Mesenchymal stem cell (in vitro differentiated cells and primary cell): Measurements from ENCODE around the gene GAL3ST3.

Experiments used
- DNase-seq: peaks from one replicate; pipeline ENCODE4 v3.0.0-alpha.2; 2013
- H2AFZ ChIP-seq: one replicate; pipeline ENCODE4 v1.6.1; 2013; ENCODE audit warnings: low read depth, mild to moderate bottlenecking, control low read depth, inconsistent platforms, low read length, moderate library complexity
- H2AK5ac ChIP-seq: 2 replicates; pipeline ENCODE4 v1.6.1; 2013; ENCODE audit warnings: low read length, moderate library complexity, mild to moderate bottlenecking, inconsistent platforms; ENCODE audit not compliant: severe bottlenecking
- H2BK120ac ChIP-seq: one replicate; pipeline ENCODE4 v1.6.1; 2013; ENCODE audit warnings: low read depth, mild to moderate bottlenecking, inconsistent platforms, low read length, moderate library complexity
- H2BK12ac ChIP-seq, 2 experiments: one replicate each; pipeline ENCODE4 v1.6.1; 2013; ENCODE audit warnings: inconsistent platforms in 2 of 2, low read length in 2 of 2, mild to moderate bottlenecking in 2 of 2, moderate library complexity in 2 of 2, control low read depth in 1 of 2
- H2BK15ac ChIP-seq: one replicate; pipeline ENCODE4 v1.6.1; 2013; ENCODE audit warnings: mild to moderate bottlenecking, low read depth, inconsistent platforms; ENCODE audit not compliant: poor library complexity, severe bottlenecking
- H2BK5ac ChIP-seq: 2 replicates; pipeline ENCODE4 v1.6.1; 2013; ENCODE audit warnings: low read depth, mild to moderate bottlenecking, low read length, control low read depth, inconsistent platforms; ENCODE audit not compliant: poor library complexity, severe bottlenecking
- H3K14ac ChIP-seq, 2 experiments: one replicate each; pipeline ENCODE4 v1.6.1; 2013; ENCODE audit warnings: inconsistent platforms in 2 of 2, low read length in 2 of 2, control low read depth in 1 of 2, mild to moderate bottlenecking in 1 of 2, moderate library complexity in 1 of 2
- H3K18ac ChIP-seq, 2 experiments: one replicate each; pipeline ENCODE4 v1.6.1; 2013; ENCODE audit warnings: inconsistent platforms in 2 of 2, low read length in 2 of 2, control low read depth in 1 of 2, low read depth in 1 of 2, mild to moderate bottlenecking in 1 of 2
- H3K23ac ChIP-seq, 2 experiments: one replicate each; pipeline ENCODE4 v1.6.1; 2013; ENCODE audit warnings: inconsistent platforms in 2 of 2, low read length in 2 of 2, mild to moderate bottlenecking in 2 of 2, moderate library complexity in 2 of 2, control low read depth in 1 of 2
- H3K27ac ChIP-seq: 2 replicates; pipeline ENCODE4 v1.5.1; 2013; ENCODE audit warnings: mild to moderate bottlenecking, moderate library complexity, low read length, control low read depth, inconsistent platforms; ENCODE audit not compliant: poor library complexity, severe bottlenecking
- H3K27me3 ChIP-seq, 2 experiments: 2 replicates each; pipeline versions ENCODE4 v1.6.1 to v1.7.0; 2013; ENCODE audit warnings: low read length in 2 of 2, mild to moderate bottlenecking in 2 of 2, moderate library complexity in 2 of 2, control low read depth in 1 of 2, inconsistent platforms in 1 of 2; ENCODE audit not compliant: control insufficient read depth in 1 of 2, insufficient read depth in 1 of 2
- H3K36me3 ChIP-seq, 2 experiments: 2 replicates each; pipeline versions ENCODE4 v1.6.1 to v1.7.0; 2013; ENCODE audit warnings: low read length in 2 of 2, control low read depth in 1 of 2, inconsistent platforms in 1 of 2, low read depth in 1 of 2, mild to moderate bottlenecking in 1 of 2; ENCODE audit not compliant: insufficient read depth in 2 of 2, control insufficient read depth in 1 of 2
- H3K4ac ChIP-seq, 2 experiments: one replicate each; pipeline ENCODE4 v1.6.1; 2013; ENCODE audit warnings: inconsistent platforms in 2 of 2, low read length in 2 of 2, mild to moderate bottlenecking in 2 of 2, moderate library complexity in 2 of 2, control low read depth in 1 of 2, low read depth in 1 of 2
- H3K4me1 ChIP-seq: 2 replicates; pipeline ENCODE4 v1.6.1; 2013; ENCODE audit warnings: low read depth, low read length, control low read depth; ENCODE audit not compliant: control insufficient read depth, insufficient read depth
- H3K4me2 ChIP-seq: 2 replicates; pipeline ENCODE4 v1.6.1; 2013; ENCODE audit warnings: low read length, mild to moderate bottlenecking, inconsistent platforms; ENCODE audit not compliant: poor library complexity, severe bottlenecking
- H3K4me3 ChIP-seq, 2 experiments: 2 replicates each; pipeline versions ENCODE4 v1.5.1 to v1.7.0; 2013; ENCODE audit warnings: low read length in 2 of 2, mild to moderate bottlenecking in 2 of 2, control low read depth in 1 of 2, low read depth in 1 of 2; ENCODE audit not compliant: insufficient read depth in 1 of 2
- H3K79me1 ChIP-seq: replicated peaks from 2 replicates; pipeline ENCODE4 v1.6.1; 2013; ENCODE audit warnings: mild to moderate bottlenecking, control low read depth, low read length, inconsistent platforms; ENCODE audit not compliant: poor library complexity, severe bottlenecking
- H3K9ac ChIP-seq: 2 replicates; pipeline ENCODE4 v1.7.0; 2013; ENCODE audit warnings: mild to moderate bottlenecking, low read length, moderate library complexity
- H3K9me3 ChIP-seq: 2 replicates; pipeline ENCODE4 v1.7.0; 2013; ENCODE audit warnings: mild to moderate bottlenecking, low read length; ENCODE audit not compliant: control insufficient read depth
- H4K8ac ChIP-seq: one replicate; pipeline ENCODE4 v1.6.1; 2013; ENCODE audit warnings: inconsistent platforms, mild to moderate bottlenecking, low read length, moderate library complexity
- H4K91ac ChIP-seq: one replicate; pipeline ENCODE4 v1.6.1; 2013; ENCODE audit warnings: mild to moderate bottlenecking, low read length, inconsistent platforms
- WGBS: methylation state at CpG from one replicate; pipeline ENCODE4 v1.1.7; 2013; ENCODE audit warnings: mixed read lengths; 5-methylcytosine and 5-hydroxymethylcytosine counted together

GAL3ST3 gene

GRCh38 chr11:66044757-66045156 is 4.2 kb downstream of the GAL3ST3 start:
- no peak for DNase-seq
- H4K8ac ChIP-seq, result no peak overlapping the region
- peaks cover 29% of the 10 kb centered on the region for H3K4me1 ChIP-seq
- H2AK5ac ChIP-seq, result no peak overlapping the region
- no peak overlapping the region for H4K91ac ChIP-seq
- no peak overlapping the region for H2BK12ac ChIP-seq
- H3K4ac ChIP-seq, result no peak overlapping the region
- no peak overlapping the region for H2AFZ ChIP-seq
- H2BK15ac ChIP-seq, result no peak overlapping the region
- no peak overlapping the region for H3K18ac ChIP-seq
- no peak overlapping the region for H2BK5ac ChIP-seq
- peaks cover 10 to 62% of the 10 kb centered on the region in 2 experiments for H3K27me3 ChIP-seq
- H2BK120ac ChIP-seq, result no peak overlapping the region
- no peak overlapping the region for H3K4me3 ChIP-seq
- no peaks in the 10 kb centered on the region for H3K9me3 ChIP-seq
- H3K79me1 ChIP-seq, result peaks cover 1% of the 10 kb centered on the region
- no peak overlapping the region for H3K4me2 ChIP-seq
- H3K9ac ChIP-seq, result no peak overlapping the region
- H3K14ac ChIP-seq, result no peak overlapping the region
- H3K27ac ChIP-seq, result no peak overlapping the region
- peaks cover 0 to 20% of the 10 kb centered on the region in 2 experiments for H3K36me3 ChIP-seq
- no peak overlapping the region for H3K23ac ChIP-seq
- 90% methylated on average over 6 of the region's 6 CpGs for WGBS

- Histone ChIP-seq H2AFZ (no peak overlapping the region), H2BK5ac (no peak overlapping the region), H4K91ac (no peak overlapping the region), H3K4ac (no peak overlapping the region), H3K18ac (no peak overlapping the region), H2BK15ac (no peak overlapping the region), H3K4me1 (peaks cover 17% of the 10 kb centered on the region), H3K27me3 (peaks cover 12 to 55% of the 10 kb centered on the region in 2 experiments), H3K9me3 (no peaks in the 10 kb centered on the region), H2BK120ac (no peak overlapping the region), H3K14ac (peak overlapping the region in 1 of 2 experiments; percentile 39), H4K8ac (no peak overlapping the region), H2AK5ac (no peak overlapping the region), H2BK12ac (no peak overlapping the region), H3K79me1 (no peaks in the 10 kb centered on the region), H3K9ac (no peak overlapping the region), H3K36me3 (peaks cover 0 to 20% of the 10 kb centered on the region in 2 experiments), H3K23ac (peak overlapping the region in 1 of 2 experiments; percentile 36), H3K4me3 (no peak overlapping the region), H3K4me2 (no peak overlapping the region), H3K27ac (no peak overlapping the region)
- no peak for DNase-seq
- WGBS, result 97% methylated on average over 86 of the region's 88 CpGs
These were observed 5.7 kb downstream of the GAL3ST3 start for GRCh38 chr11:66042996-66043906.

GRCh38 chr11:66042227-66042995 is 6.5 kb downstream of the GAL3ST3 start:
- Histone ChIP-seq H3K27me3 (peaks cover 12 to 46% of the 10 kb centered on the region in 2 experiments), H3K23ac (no peak overlapping the region), H3K9me3 (no peaks in the 10 kb centered on the region), H2BK120ac (no peak overlapping the region), H3K14ac (no peak overlapping the region), H3K36me3 (peaks cover 0 to 20% of the 10 kb centered on the region in 2 experiments), H3K4me1 (peaks cover 9% of the 10 kb centered on the region), H2BK5ac (no peak overlapping the region), H2BK12ac (no peak overlapping the region), H3K27ac (no peak overlapping the region), H3K4me2 (no peak overlapping the region), H2AK5ac (no peak overlapping the region), H4K91ac (no peak overlapping the region), H3K79me1 (no peaks in the 10 kb centered on the region), H2AFZ (no peak overlapping the region), H3K4me3 (no peak overlapping the region), H2BK15ac (no peak overlapping the region), H3K4ac (no peak overlapping the region), H3K9ac (no peak overlapping the region), H3K18ac (no peak overlapping the region), H4K8ac (no peak overlapping the region)
- WGBS, result 97% methylated on average over 80 of the region's 81 CpGs
- no peak for DNase-seq

GRCh38 chr11:66039765-66040164 is 9.2 kb downstream of the GAL3ST3 start:
- Histone ChIP-seq H3K23ac (no peak overlapping the region), H3K4me1 (no peaks in the 10 kb centered on the region), H3K4me2 (no peak overlapping the region), H3K27ac (no peak overlapping the region), H3K27me3 (peaks cover 7 to 40% of the 10 kb centered on the region in 2 experiments), H3K9me3 (peaks cover 2% of the 10 kb centered on the region), H2BK12ac (no peak overlapping the region), H3K36me3 (peaks cover 0 to 17% of the 10 kb centered on the region in 2 experiments), H4K91ac (no peak overlapping the region), H3K9ac (no peak overlapping the region), H3K18ac (no peak overlapping the region), H3K4ac (no peak overlapping the region), H3K79me1 (no peaks in the 10 kb centered on the region), H2BK5ac (no peak overlapping the region), H2BK120ac (no peak overlapping the region), H3K14ac (no peak overlapping the region), H2BK15ac (no peak overlapping the region), H3K4me3 (no peak overlapping the region), H2AFZ (no peak overlapping the region), H2AK5ac (no peak overlapping the region), H4K8ac (no peak overlapping the region)
- DNase-seq, result no peak
- WGBS, result 74% methylated on average over 3 of the region's 3 CpGs
